Measurements from ENCODE around the gene EXOC6B.

GRCh38 chr2:72130659-72131360 lies 695.0 kb downstream of the EXOC6B start:
- TF ChIP-seq CTCF (conservative IDR thresholded peaks at IDR 0.05) = no peak
- TF ChIP-seq EZH2 (IDR thresholded peaks at IDR 0.05; ENCODE audit: low read depth) = no peak
